HG02798 (cell line): ENCODE data around the gene FSHB.
"Not testable (repeated sequence)": the region's sequence is repeated elsewhere in the genome, so short reads cannot be mapped to it uniquely, and the experiment has no call there.

Experiments
- ATAC-seq: cut with Tn5 transposase; IDR thresholded peaks from one replicate; pipeline ENCODE4 v1.9.1; 2021; ENCODE audit warnings: mild to moderate bottlenecking; ENCODE audit not compliant: unreplicated experiment, poor library complexity

The FSHB gene

GRCh38 chr11:30230714-30231113, at the start of gene FSHB:
Gene FSHB (plus strand): TSS chr11:30231014. CDS start chr11:30231903, 889 bp downstream.
- no peak for ATAC-seq

- ATAC-seq: no peak
These were observed 44.1 kb upstream of the FSHB start for GRCh38 chr11:30186748-30187147.

DNA sequence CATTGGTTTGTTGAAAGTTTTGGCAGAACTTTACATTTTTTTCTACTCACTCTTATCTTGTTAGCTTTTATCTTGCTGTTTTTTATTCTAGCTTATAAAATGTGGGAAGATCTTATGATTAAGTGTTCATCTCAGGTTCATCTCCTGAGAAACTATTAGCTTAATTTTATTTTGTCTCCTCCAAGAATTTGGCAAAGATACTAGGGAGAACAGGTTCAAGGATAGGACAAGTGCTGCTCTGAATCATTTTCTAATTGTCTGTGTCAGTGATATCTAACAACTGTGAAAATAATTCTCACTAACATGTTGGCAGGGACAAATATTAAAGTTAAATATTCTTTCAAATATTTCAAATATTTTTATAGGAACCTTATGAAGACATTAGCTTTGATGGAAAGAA, 38.2 kb upstream of the FSHB start:
- no peak for ATAC-seq

GRCh38 chr11:30196400-30197206, 34.2 kb upstream of the FSHB start:
- ATAC-seq: peak; percentile 93

DNA sequence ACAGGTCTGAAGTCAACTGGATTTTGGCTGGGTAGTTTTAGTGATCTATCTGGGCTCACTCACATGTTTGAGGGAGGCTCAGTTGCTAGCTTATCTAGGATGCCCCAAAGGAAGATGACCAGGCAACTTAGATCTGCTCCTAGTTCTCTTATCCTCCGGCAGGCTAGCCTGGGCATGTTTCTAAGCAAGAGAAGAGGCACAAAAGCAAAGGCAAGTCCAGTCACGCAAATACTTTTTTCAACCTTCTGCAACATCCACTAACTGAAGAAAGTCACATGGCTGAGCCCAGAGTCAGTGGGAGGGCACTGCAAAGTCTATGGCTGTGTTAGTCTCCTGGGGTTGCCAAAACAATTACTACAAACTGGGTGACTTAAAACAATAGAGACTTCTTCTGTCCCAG, 32.9 kb upstream of the FSHB start:
- peak; percentile 46 for ATAC-seq

DNA sequence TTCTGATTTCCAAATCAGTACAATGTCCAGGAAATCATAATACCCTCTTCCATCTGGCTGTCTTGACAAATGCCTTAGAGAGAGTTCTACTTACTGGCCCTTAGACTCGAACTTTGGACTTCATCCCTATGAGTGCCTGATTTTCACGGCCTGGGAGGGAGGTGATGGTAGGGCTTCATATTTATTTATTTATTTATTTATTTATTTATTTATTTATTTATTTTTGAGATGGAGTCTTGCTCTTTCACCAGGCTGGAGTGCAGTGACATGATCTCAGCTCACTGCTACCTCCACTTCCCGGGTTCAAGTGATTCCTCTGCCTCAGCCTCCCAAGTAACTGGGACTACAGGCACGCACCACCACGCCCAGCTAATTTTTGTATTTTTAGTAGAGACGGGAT, 27.8 kb upstream of the FSHB start:
- ATAC-seq: not testable (repeated sequence)

- no peak for ATAC-seq
These were observed 27.0 kb upstream of the FSHB start for GRCh38 chr11:30203850-30204249.

- ATAC-seq: peak; percentile 87
These were observed 24.4 kb upstream of the FSHB start for GRCh38 chr11:30206249-30206996.

DNA sequence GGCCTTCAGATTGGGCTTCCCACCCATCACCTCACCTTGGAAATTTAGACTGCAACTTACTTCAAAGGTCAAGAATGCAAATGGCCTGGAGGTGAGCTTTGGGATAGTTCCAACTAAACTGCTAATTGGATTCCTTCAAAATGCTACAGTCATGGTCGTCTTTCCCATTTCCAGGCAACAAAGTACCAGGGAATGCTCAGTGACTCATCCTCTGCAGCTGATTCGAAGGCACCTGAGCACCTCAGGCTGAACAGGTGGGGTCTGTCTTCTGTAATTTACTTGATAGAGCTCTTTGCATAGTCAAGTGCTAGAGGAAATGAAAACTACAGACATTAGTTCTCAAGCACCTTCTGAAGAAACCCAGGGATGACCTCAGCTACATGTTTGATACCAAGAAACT, 20.5 kb upstream of the FSHB start:
- ATAC-seq: no peak

DNA sequence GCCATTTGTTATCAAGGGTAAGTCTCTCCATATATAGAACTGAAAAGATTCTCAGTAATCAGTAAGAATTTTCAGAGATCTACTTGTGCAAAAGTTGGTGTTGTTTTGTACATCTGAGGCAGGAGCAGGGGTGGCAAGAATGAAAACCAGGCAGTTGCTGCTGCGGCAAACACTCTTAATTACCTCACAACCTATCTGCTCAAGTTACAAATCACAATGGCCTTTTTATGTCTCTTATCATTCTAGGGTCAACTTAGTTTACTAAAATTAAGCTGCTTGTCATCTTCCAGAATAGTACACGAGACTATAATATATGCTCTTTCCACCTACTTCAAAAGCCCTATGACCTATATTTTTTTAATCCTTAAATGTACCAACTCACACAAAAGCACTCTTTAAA, 14.3 kb upstream of the FSHB start:
- no peak for ATAC-seq

GRCh38 chr11:30218278-30218677, 12.5 kb upstream of the FSHB start:
- ATAC-seq: no peak

DNA sequence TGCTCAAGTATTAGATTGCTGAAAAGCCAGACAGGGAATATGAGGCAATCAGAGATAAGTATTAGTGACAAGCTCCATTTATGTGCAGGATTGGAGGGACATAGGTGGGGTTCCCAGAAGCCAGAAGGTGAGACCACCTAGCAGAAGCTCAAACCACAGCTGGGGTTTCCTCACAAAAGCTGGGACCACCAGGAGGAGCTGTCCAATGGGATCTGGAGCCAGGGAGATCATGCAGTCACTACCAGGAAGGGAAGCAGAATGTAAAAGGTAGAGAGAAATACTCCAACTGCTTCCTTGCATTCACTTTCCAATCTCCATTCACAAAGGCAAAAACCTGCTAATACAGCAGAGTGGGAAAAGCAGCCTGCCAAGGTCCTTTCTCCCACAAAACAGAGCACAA, 5.2 kb upstream of the FSHB start:
- no peak for ATAC-seq

- no peak for ATAC-seq
These were observed 2.4 kb upstream of the FSHB start for GRCh38 chr11:30228323-30228884.

- no peak for ATAC-seq
These were observed 8.2 kb downstream of the FSHB start for GRCh38 chr11:30239025-30239424.

DNA sequence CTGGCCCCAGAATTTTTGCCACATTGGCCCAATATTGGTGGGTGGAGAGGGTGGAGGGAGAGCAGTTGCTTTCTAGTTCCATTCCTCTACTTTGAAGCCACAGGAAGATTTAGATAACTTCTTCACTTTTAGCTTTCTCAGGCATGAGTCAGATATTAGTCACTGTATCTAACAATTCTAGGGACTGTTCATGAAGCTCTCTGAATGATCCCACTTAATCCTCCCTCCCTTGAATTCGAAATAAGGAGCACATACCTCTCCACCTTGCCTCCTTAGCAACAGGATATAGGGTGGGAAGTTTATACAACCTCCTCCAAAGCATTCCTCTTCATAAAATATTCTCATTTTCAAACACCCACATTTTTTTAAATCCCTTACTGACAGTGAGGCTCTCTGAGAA, 13.5 kb downstream of the FSHB start:
- ATAC-seq: no peak

GRCh38 chr11:30245621-30246020, 14.8 kb downstream of the FSHB start:
- no peak for ATAC-seq

DNA sequence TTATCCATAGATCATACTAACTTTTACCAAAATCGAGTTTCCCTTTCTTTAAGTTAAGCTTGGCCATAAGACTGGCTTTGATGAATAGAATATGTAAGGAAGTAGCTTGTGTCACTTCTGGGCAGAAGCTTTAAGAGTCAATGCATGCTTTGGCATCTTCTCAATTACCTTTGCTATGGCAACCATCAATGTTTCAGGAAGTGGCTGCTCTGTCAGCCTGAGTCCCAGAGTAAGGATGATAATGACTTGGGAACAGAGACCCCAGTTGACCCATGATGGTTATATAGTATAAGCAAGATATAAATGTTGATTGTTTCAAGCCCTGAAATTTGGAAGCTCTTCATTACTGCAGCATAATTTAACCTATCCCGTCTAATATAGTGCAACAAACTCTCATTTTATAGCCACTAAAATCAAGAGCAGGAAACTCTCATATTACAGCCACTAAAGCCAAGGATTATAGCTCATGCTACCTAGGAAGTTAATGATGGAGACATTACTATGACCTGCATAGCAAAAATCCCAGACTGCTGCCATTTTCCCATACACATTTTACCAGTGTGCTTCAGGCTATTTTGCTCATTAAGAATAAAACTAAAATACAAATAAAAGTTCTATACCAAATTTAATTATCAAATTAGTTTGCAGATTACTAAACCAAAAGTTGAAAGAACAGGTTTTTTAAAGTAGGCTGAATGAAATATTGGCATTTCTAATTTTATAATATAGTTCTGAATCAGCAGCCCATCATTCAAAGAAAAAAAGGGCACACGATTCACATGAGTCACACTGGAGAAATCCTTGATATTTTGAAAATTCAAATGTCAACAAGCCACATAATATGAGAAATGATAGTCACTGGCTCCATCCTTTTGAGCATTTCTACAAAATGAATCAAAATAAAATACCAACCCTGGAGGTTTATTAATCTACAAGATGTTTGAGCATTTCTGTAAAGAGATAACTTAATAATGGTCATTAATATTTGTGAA, 23.8 kb downstream of the FSHB start:
- no peak for ATAC-seq

DNA sequence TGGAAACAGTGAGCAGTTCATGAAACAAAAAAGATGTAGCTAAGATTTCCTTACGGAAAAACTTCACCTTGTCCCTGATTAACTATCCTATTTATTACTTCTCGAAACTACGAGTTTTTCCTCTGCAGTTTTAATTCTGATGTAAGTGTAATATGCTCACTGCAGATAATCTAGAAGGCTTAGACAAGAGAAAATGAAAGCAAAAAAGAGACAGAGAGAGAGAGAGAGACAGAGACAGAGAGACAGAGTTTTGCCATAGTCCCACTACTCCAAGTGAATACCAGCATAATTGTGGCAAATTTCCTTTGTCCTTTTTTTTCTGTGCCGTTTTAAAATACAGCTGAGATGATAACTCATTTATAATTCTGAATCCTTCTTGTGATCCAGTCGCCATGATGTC, 24.8 kb downstream of the FSHB start:
- peak; percentile 48 for ATAC-seq

GRCh38 chr11:30257058-30257457, 26.2 kb downstream of the FSHB start:
- no peak for ATAC-seq

DNA sequence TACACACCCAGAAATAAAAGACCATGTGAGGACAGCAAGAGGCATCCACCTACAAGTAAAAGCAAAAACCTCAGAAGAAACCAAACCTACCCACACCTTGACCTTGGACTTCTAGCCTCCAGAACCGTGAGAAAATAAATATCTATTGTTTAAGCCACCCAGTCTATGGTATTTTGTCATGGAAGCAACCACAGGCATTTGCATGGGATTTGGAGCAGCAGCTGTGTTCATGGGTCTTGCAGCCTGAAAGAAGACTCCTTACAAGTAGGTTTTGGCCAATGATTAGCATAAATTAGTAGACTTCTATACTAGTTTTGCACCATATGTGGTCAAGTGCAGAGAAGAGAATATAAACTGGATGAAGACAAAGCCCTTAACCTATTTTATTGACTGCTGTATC, 27.9 kb downstream of the FSHB start:
- no peak for ATAC-seq
